Astrocyte of the hippocampus (primary cell): ENCODE measurements around the gene CPZ.
"Not testable (repeated sequence)": the region's sequence is repeated elsewhere in the genome, so short reads cannot be mapped to it uniquely, and the experiment has no call there.

ENCODE experiments used
- DNase-seq: peaks from one replicate; pipeline ENCODE4 v3.0.0; 2011; ENCODE audit warnings: low read depth, low spot score

The CPZ gene

DNA sequence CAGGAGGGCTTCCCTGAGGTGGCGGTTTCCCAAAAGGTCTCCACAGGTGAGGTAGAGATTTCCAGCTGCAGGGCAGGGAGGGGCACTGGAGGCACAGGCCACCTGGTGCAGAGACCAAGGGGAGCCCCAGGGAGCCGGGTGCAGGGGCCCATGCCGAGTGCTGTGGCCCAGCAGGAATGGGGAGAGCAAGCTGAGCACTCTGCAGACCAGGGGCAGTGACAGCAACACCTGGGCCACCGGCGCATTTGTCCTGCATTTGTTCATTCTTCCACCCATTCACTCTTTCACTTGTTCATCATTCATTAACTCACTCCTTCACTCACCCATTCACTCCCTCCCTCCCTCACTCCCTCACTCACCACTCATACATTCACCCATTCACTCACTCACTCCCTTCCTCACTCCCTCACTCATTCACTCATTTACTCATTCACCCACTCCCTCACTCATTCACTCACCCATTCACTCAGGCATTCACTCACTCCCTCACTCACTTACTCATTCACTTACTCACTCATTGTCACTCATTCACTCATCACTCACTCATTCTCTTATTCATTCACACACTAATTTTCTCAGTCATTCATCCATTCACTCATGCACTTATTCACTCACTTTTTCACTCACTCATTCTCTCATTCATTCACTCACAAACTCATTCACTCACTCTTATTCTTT lies 16.3 kb downstream of the CPZ start:
- DNase-seq = no peak

- DNase-seq = no peak
Measured at GRCh38 chr4:8609406-8609805, 16.8 kb downstream of the CPZ start.

DNA sequence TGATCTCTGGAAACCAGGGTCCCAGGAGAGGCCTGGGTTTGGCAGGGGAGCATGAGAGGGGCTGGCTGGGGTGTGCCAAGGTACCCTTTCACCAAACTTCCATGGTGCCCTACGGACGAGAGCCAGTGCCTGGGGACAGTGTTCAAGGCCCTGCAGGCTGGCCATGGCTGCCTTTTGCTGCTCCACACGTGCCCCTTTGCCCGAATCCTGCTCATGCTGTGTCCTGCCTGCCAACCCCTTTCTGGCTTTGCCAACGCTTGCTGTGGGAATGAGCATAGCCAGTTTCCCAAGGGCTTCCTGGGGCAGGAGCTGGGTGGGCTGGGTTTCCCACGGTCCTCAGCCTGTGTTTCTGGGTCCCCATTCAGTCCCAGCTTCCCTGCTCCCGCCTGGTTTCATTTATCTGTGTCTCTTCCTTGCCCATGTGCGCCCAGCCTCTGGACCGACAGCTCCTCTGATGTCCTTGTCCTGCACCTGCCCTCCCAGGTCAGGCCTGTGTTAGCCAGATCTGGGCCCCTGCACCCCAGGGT lies 17.3 kb downstream of the CPZ start:
- no peak for DNase-seq

DNA sequence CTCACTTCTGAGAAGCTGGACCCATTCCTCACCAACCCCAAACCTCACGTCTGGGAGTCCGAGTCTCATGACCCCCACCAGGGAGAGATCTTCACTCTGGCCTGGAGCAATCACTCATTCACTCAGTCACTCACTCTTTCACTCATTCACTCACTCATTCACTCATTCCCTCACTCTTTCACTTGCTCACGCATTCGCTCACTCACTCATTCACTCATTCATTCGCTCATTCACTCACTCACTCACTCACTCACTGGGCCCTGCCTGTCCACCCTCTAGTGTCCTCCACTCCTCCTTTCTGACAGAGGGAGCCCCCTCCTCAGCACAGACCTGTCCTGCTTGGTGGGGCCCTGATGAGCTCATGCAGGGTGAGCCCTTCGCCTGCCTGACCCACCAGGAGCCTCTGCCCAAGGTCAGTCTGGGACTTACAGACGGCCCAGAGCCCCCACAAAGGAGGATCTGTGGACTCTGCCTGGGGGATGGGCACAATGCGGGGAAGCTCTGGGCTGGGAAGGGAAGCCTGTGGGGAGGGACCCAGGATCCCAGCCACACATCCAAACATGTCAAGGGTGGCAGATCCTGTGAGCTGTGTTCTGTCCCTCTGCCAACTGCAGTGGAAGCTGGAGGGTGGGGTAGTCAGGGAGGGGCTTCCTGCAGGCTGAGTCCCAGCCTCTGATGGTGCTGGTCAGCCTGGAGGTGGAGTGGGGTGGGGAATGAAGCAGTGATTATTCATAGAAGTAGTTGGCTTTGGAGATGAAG lies 18.5 kb downstream of the CPZ start:
- no peak for DNase-seq

DNA sequence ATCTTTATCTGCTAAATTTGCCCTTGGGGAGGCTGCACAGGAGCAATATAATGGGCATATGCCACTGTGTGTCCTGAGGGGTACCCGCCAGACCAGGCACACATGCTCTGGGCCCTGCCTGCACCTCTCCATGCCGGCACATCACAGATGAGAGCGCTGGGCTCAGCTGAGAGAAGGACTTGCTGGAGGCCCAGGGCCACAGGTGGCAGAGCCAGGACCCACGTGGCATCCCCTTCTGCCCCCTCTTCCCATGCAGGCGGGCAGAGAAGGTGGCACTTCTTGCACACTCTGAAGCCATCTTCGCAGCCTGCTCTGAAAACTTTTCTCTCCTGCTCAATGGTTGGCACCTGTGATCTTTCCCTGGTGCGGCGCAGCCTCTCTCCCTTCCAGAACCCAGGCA lies 20.1 kb downstream of the CPZ start:
- DNase-seq = no peak

DNA sequence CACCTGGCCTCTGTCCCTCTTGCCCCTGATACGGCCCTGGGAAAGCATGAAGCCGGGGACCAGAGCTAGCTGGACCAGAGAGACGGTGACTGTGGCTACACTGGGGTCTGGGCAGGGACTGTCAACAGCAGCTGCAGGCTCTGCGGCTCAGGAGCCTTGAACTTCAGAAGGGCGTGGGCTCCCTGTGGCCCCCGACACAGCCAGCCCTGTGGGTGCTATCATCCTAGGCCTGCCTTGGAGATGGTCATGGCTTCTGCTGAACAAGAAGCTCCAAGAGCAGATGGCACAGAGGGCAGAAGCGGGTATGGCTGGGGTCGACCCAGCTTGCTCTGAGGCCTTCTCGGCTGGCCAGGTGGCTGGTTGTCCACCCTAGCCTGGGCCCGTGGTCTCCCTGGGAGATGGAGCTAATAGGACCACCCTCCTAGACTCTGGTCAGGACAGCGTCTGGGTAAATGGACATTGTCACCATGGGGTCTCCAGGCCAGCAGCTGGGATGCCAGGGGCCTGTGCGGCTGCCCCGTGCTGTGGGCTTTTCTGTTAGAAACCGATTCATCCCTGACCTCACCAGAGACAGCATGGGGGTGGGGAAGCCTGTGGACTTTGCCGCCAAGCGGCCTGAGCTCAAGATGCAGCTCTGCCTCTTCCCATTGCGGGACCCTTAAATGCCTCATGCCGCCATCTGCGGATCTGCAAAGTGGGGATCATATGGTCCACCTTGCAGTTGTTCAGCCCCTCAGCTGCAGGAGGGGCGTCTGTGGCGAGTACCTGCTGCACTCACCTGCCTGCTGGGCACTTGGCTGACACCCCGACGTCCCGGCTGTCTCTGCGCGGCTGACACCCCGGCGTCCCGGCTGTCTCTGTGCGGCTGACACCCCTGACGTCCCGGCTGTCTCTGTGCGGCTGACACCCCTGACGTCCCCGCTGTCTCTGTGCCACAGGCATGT lies 21.1 kb downstream of the CPZ start:
- no peak for DNase-seq

- no peak for DNase-seq
Measured at GRCh38 chr4:8614365-8615193, 22.0 kb downstream of the CPZ start.

- DNase-seq = no peak
Measured at GRCh38 chr4:8615366-8615765, 22.8 kb downstream of the CPZ start.

GRCh38 chr4:8615921-8616787 lies 23.6 kb downstream of the CPZ start:
- no peak for DNase-seq

- no peak for DNase-seq
Measured at GRCh38 chr4:8616831-8617230, 24.3 kb downstream of the CPZ start.

DNA sequence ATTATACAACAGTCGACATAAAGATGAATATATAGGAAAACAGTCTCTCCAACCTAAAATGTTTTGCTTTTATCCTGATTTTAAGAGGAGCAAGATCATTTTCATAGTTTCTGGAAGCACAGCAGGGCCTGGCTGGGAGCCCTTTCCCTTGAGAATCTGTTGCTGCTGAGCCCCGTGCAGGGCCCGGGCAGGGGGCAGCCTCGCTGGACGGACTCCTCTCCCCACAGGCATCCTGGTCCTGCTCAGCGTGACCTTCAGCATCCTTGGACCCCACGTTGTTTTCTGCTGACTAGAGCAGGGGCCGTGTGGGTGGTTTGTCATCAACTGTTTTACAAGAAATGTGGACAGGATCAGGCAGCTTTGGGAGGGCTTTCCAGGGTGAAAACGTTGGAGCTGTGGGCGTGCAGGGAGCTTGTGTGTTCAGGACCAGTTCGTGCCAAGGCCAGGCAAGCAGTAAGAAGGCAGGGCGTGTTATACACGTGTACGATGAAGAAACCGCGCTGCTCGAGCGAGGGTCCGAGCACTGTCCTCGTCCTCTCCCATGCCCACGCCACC lies 25.0 kb downstream of the CPZ start:
- DNase-seq = no peak

GRCh38 chr4:8618421-8618820 lies 25.9 kb downstream of the CPZ start:
- DNase-seq = no peak

- DNase-seq = no peak
Measured at GRCh38 chr4:8618961-8619720, 26.6 kb downstream of the CPZ start.

- not testable (repeated sequence) for DNase-seq
Measured at GRCh38 chr4:8621135-8621534, 28.6 kb downstream of the CPZ start.

DNA sequence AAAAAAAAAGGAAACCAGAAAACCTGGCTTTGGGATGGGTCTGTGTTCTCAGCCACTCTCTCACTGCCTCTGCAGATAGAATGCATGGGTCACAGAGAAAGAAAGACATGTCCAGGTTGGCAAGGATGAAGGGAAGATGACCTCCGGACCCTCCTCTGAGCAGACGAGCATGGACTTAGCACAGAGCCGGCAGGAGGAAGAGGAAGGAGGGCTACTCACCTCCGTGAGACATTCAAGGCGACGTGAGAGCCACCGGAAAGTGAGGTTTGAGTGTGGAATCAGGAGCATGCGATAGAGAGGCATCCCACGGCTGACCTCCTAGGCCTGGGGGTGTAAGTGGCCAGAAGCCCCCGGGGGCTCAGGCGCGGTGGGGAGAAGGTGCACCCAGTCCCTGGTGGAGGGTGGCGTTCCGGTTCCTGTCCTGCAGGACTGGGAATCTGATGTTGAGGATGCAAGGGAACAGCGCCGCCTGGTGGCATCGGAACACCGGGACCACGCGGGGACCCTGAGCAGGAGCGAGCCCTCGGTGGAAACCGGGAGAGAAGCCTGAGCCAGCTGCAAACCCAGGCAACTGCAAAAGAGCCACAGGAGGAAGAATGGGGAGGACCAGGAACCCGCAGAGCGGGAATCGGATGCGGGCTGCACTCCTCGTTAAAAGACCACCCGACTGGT lies 32.2 kb downstream of the CPZ start:
- DNase-seq = not testable (repeated sequence)

DNA sequence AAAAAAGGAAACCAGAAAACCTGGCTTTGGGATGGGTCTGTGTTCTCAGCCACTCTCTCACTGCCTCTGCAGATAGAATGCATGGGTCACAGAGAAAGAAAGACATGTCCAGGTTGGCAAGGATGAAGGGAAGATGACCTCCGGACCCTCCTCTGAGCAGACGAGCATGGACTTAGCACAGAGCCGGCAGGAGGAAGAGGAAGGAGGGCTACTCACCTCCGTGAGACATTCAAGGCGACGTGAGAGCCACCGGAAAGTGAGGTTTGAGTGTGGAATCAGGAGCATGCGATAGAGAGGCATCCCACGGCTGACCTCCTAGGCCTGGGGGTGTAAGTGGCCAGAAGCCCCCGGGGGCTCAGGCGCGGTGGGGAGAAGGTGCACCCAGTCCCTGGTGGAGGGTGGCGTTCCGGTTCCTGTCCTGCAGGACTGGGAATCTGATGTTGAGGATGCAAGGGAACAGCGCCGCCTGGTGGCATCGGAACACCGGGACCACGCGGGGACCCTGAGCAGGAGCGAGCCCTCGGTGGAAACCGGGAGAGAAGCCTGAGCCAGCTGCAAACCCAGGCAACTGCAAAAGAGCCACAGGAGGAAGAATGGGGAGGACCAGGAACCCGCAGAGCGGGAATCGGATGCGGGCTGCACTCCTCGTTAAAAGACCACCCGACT lies 37.8 kb downstream of the CPZ start:
- DNase-seq = not testable (repeated sequence)

DNA sequence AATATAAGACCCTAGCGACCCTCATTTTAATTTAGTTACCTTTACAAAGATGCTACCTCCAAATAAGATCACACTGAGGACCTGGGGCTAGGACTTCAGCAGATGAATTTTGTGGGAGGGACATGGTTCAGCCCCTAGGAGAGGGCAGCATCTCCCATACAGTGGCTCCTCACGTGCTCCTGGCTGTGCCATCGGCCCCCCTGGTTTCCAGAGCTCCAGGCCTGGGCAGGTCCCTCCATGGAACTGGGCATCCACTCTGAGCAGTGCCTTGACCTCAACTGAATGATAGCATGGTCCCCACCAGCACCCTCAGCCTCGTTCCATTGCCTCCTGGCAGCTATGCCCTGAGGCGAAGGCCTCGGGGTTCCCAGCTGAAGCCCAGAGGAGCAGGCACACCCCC lies 39.3 kb downstream of the CPZ start:
- not testable (repeated sequence) for DNase-seq

DNA sequence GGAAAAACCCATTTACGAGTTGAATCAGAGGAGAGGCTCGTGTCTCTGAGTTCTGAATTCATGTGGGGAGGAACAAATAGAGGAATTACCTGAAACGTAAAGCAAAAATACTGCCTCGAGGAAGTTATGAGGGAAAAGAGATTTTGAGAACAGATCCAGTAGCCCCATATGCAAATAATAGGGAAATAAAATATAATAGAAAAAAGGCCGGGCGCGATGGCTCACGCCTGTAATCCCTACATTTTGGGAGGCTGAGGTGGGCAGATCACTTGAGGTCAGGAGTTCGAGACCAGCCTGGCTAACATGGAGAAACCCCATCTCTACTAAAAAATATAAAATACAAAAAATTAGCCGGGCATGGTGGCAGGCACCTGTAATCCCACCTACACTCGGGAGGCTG lies 42.2 kb downstream of the CPZ start:
- DNase-seq = not testable (repeated sequence)
